Activated naive CD8-positive, alpha-beta T cell treated with anti-CD3 and anti-CD28 coated beads, Interleukin-2, amount 10 ng/mL, durations not matched to agents 7 days and 5 days (primary cell): ENCODE data around the gene PTPRN2. TPM values are rescaled to one million over a fixed set of nuclear protein-coding genes. Genes with fewer than 3 reads are reported as not detected.

Source experiments
- ATAC-seq: fragments of 150-1000 bp; cut with Tn5 transposase; one replicate; pipeline ENCODE4 v1.10.0; 2021; ENCODE audit warnings: low read depth, moderate library complexity
- POLR2A ChIA-PET: fragments of 350-600 bp; sonication (Branson Sonifier 250); formaldehyde crosslinking; loops from one replicate; lab custom pipeline; 2021; ENCODE audit warnings: antibody characterized with exemption; lab: Charles Lee
- DNase-seq: peaks from one replicate; pipeline ENCODE4 v3.0.0; 2021
- H3K27ac Mint-ChIP-seq: one replicate; pipeline ENCODE4 v1.8.0; 2022; ENCODE audit warnings: mild to moderate bottlenecking, mixed read lengths
- H3K27me3 Mint-ChIP-seq: one replicate; pipeline ENCODE4 v1.8.0; 2022; ENCODE audit warnings: mild to moderate bottlenecking, moderate library complexity, mixed read lengths
- H3K36me3 Mint-ChIP-seq: one replicate; pipeline ENCODE4 v1.8.0; 2021; ENCODE audit warnings: mild to moderate bottlenecking, mixed read lengths
- H3K4me1 Mint-ChIP-seq: one replicate; pipeline ENCODE4 v1.8.0; 2021; ENCODE audit warnings: mixed read lengths
- H3K4me3 Mint-ChIP-seq: one replicate; pipeline ENCODE4 v1.8.0; 2022; ENCODE audit warnings: mild to moderate bottlenecking, moderate library complexity, mixed read lengths
- H3K9me3 Mint-ChIP-seq: one replicate; pipeline ENCODE4 v1.8.0; 2021; ENCODE audit warnings: mixed read lengths
- total RNA-seq, 2 experiments: library from RNA; stranded (reverse); gene quantifications; one replicate each; pipeline ENCODE4 v1.2.3, GENCODE V29; 2021

The PTPRN2 gene
- total RNA-seq, 2 experiments from 2014 or later, result 4.5 to 4.9 TPM

- ATAC-seq, result no peak
- no peaks in the 10 kb centered on the region for H3K27me3 Mint-ChIP-seq
- no peaks in the 10 kb centered on the region for H3K9me3 Mint-ChIP-seq
- no peak overlapping the region for H3K27ac Mint-ChIP-seq
- no peaks in the 10 kb centered on the region for H3K36me3 Mint-ChIP-seq
- H3K4me1 Mint-ChIP-seq, result peaks cover 11% of the 10 kb centered on the region
- no peak overlapping the region for H3K4me3 Mint-ChIP-seq
- POLR2A ChIA-PET, result no interaction called here
- DNase-seq, result no peak
These were observed 925.4 kb downstream of the PTPRN2 start for GRCh38 chr7:157662110-157662791.

DNA sequence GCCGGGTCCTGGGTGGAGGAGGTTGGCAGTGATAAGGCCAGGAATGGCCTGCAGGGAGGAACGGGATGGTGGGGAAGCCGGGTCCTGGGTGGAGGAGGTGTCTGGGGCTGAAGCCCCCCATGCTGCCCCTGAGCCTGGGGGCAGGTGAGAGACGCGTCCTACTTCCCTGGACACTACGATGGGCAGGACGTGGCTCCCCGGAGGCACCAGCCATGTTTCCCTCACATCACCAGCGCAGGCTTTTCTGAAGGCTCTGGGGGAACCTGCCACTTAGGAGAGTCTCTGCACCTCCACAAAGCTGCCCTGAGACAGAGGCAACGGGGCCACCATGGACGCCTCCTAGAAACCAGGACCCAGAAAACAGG is 926.0 kb downstream of the PTPRN2 start:
- DNase-seq (no peak), ATAC-seq (no peak)
- peaks cover 11% of the 10 kb centered on the region for H3K4me1 Mint-ChIP-seq
- H3K27me3 Mint-ChIP-seq, result no peaks in the 10 kb centered on the region
- no peaks in the 10 kb centered on the region for H3K9me3 Mint-ChIP-seq
- H3K36me3 Mint-ChIP-seq, result no peaks in the 10 kb centered on the region
- H3K4me3 Mint-ChIP-seq, result no peak overlapping the region
- POLR2A ChIA-PET, result no interaction called here
- H3K27ac Mint-ChIP-seq, result no peak overlapping the region

DNA sequence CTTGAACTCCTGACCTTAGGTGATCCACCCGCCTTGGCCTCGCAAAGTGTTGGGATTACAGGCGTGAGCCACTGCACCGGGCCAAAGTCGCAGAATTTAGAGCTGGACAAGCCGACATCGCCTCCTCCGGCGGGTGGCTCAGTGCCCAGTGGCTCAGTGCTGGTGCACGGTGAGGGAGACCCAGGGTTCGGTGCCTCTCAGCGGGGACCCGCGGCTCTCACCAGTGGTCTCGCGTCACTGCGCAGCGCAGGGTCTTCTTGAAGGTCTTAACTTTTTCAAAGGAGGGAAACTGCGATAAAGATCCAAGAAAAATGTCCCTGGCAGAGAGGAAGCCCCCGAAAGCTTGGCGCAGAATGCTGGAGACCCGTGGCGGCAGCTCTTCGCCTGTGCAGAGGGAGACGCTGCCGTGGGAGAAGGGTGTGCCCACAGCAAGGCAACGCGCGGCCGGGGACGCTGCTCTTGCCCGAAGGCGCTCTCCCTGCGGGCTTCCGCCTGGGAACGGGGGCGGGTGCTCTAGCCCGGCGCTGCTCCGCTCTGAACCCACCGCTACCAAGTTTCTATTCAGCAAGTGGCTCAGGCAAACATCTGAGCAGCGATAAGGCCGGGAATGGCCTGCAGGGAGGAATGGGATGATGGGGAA is 926.5 kb downstream of the PTPRN2 start:
- H3K27ac Mint-ChIP-seq, result no peak overlapping the region
- POLR2A ChIA-PET, result no interaction called here
- no peaks in the 10 kb centered on the region for H3K36me3 Mint-ChIP-seq
- no peaks in the 10 kb centered on the region for H3K27me3 Mint-ChIP-seq
- H3K4me1 Mint-ChIP-seq, result peaks cover 11% of the 10 kb centered on the region
- no peaks in the 10 kb centered on the region for H3K9me3 Mint-ChIP-seq
- no peak overlapping the region for H3K4me3 Mint-ChIP-seq
- DNase-seq (no peak), ATAC-seq (no peak)

DNA sequence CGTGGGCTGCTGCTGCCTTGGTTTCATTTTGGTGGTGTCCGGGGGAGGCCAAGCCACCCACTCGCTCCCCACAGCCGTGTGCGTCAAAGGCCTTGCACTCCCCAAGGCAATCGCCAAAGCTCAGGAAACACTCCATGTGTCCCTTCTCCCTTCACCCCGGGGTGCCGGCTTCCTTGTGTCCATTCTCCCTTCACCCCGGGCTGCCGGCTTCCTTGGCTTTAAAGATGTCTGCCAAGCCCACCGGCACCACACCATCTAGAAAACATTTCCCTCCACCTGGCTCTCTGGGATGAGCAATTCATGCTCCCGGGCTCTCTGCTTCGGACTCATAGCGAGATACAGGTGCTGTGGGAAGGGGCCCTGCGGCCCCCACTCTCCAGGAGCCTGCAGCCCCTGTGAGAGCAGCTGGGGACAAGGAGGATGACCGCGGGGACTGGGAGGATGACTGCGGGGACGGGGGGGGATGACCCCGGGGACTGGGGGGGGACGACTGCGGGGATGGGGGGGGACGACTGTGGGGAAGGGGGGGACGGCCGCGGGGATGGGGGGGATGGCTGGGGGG is 928.7 kb downstream of the PTPRN2 start:
- Mint-ChIP-seq H3K27me3 (no peaks in the 10 kb centered on the region), H3K4me1 (peaks cover 11% of the 10 kb centered on the region), H3K36me3 (no peaks in the 10 kb centered on the region), H3K9me3 (no peaks in the 10 kb centered on the region), H3K27ac (no peak overlapping the region), H3K4me3 (no peak overlapping the region)
- DNase-seq (no peak), ATAC-seq (no peak)
- POLR2A ChIA-PET, result no interaction called here

DNA sequence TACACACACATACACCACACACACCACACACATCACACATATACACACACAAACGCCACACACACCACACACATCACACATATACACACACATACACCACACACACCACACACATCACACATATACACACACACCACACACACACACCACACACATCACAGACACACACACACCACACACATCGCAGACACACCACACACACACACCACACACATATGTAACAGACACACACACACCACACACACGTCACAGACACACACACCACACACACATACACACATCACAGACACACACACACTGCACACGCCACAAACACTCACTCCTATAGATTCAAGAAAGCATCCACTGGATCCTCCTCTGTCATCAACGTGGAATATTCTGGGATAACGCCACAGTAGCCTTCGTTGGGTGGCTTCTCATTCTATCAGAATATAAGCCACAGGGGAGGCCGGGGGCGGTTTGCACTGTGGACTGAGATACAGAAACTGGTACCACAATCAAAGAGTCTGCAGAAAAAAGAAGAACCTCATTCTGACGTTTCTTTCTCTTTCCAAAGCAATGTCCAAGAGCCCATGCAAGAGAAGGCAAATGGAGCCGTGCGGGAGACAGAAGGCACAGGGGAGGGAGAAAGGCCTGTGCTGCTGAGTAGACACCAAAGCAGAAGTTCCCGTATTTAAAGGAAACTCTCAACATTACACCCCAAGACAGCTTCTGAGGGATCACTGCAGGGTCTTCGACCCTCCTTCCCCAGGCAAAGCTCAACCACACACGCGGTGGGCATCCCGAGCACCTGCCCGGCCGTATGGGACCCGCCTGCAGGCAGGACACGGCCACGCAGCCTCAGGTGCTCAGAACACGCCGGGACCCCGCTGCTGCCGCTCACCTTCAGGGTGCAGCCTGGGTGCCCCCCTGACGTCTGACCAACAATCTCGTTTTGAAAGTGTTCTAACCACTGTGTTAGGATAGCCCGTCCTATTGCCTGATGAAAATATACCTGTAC is 929.6 kb downstream of the PTPRN2 start:
- H3K9me3 Mint-ChIP-seq, result no peaks in the 10 kb centered on the region
- peaks cover 11% of the 10 kb centered on the region for H3K4me1 Mint-ChIP-seq
- ATAC-seq, result no peak
- H3K27ac Mint-ChIP-seq, result no peak overlapping the region
- H3K27me3 Mint-ChIP-seq, result no peaks in the 10 kb centered on the region
- POLR2A ChIA-PET, result no interaction called here
- H3K36me3 Mint-ChIP-seq, result no peaks in the 10 kb centered on the region
- no peak overlapping the region for H3K4me3 Mint-ChIP-seq
- DNase-seq, result no peak

- POLR2A ChIA-PET, result no interaction called here
- H3K27ac Mint-ChIP-seq, result no peak overlapping the region
- H3K27me3 Mint-ChIP-seq, result no peaks in the 10 kb centered on the region
- no peaks in the 10 kb centered on the region for H3K36me3 Mint-ChIP-seq
- no peak overlapping the region for H3K4me3 Mint-ChIP-seq
- no peak for DNase-seq
- no peaks in the 10 kb centered on the region for H3K9me3 Mint-ChIP-seq
- no peak for ATAC-seq
- peaks cover 11% of the 10 kb centered on the region for H3K4me1 Mint-ChIP-seq
These were observed 931.3 kb downstream of the PTPRN2 start for GRCh38 chr7:157656195-157656769.

DNA sequence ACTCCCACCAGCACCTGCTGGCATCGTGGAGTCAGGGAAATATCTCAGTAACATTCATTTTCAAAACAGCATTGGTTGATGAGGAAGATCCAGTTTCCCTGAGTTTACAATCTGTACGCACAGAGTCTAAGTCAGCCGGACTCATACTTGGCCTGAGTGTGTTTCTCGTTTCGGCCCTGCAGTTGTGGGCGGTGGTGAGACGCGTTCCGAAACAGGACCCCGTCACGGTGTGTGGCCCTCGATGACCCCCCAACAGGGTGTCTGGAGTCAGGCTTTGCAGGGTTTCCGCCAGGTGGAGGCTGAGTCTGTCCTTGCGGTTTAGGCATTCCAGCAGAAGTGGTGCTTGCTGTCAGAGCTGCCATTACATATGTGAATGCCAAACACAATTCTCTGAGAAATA is 933.3 kb downstream of the PTPRN2 start:
- H3K9me3 Mint-ChIP-seq, result no peaks in the 10 kb centered on the region
- no peaks in the 10 kb centered on the region for H3K36me3 Mint-ChIP-seq
- DNase-seq (no peak), ATAC-seq (no peak)
- H3K4me3 Mint-ChIP-seq, result no peak overlapping the region
- H3K27me3 Mint-ChIP-seq, result no peaks in the 10 kb centered on the region
- no peak overlapping the region for H3K27ac Mint-ChIP-seq
- POLR2A ChIA-PET, result no interaction called here
- peaks cover 3% of the 10 kb centered on the region for H3K4me1 Mint-ChIP-seq

GRCh38 chr7:157653827-157654207 is 933.8 kb downstream of the PTPRN2 start:
- POLR2A ChIA-PET, result no interaction called here
- ATAC-seq, result no peak
- H3K9me3 Mint-ChIP-seq, result no peaks in the 10 kb centered on the region

DNA sequence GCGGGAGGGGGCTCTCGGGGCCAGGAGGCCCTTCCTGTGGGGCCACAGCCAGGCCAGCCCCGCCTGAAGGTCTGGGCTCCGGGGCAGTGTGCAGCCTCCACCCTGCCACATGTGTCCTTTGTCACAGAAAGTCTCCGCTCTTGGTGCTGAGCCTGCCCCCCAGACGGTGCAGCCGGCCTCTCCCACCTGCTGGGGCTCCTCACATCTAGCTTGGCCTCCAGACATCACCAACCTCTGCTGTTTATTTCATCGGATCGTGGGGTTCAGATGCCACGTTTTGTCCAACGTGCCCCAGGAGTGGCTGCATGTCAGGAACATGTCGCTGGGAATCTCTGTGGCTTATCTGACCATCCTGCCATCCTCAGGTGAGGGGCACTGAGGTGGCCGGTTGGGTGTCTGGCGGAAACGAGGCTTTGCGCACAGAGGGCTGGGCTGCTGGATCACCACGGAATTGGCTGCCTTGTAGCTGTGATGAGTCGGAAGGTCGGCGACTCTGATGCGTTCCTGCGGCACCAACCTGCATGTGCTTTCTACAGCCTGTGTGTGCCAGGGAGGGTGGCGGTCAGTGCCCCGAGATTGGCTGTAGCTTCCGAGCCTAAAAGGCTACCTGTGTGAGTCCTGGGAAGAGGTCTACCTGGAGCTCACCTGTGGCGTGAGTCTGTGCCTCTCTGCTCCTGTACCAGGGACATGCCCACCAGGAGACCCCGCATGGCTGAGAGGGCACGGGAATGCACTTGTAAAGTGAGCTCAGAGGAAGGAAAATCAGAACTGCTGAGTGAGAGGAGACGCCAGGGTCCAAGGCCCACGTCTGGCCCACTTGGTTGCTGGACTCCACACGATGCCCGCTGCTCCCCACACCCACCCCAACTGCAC is 934.4 kb downstream of the PTPRN2 start:
- ATAC-seq (no peak), DNase-seq (peak; percentile 22)
- Mint-ChIP-seq H3K27me3 (no peaks in the 10 kb centered on the region), H3K27ac (no peak overlapping the region), H3K36me3 (no peaks in the 10 kb centered on the region), H3K4me1 (no peaks in the 10 kb centered on the region), H3K4me3 (no peak overlapping the region), H3K9me3 (no peaks in the 10 kb centered on the region)
- POLR2A ChIA-PET, result no interaction called here

More at GRCh38 chr7:157653827-157654207, 933.8 kb downstream of the PTPRN2 start:
- no peak for DNase-seq
- peaks cover 3% of the 10 kb centered on the region for H3K4me1 Mint-ChIP-seq
- H3K27ac Mint-ChIP-seq, result no peak overlapping the region
- no peaks in the 10 kb centered on the region for H3K27me3 Mint-ChIP-seq
- no peak overlapping the region for H3K4me3 Mint-ChIP-seq
- H3K36me3 Mint-ChIP-seq, result no peaks in the 10 kb centered on the region

DNA sequence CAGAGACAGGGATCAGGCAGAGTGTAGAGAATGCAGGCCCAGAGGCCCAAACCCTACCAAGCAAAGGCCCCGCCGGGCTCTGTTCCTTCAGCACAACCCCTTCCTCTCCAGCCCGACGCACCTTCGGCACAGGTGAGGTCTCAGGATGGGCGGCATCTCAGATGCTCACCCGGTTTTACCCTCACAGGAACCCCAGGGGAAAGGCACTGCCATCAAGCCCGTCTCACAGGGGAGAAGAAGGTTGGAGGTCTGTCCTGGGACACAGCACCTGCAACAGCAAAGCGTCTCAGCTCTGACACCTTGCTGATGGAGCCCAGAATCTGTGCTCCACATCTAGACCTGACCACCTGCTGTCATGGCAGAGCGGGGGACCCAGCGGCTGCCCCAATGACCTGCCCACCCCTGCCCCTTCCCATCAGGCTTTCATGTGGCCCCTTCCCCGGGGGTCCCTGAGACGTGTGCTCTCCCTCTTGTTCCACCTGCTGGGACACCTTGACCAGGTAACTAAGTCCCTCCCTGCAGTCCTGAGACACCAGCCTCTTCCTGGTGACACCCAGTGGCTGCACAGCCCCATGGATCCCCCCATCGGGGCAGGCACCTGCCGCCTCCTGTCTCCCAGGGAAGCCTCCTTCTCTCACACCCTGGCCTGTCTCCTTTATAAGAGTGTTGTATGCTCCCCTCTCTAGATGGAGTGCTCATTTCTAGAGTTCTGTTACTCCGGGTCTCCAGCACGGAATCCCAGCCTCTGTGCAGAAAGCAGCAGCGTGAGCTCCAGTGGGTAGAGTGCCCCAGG is 935.3 kb downstream of the PTPRN2 start:
- no peaks in the 10 kb centered on the region for H3K36me3 Mint-ChIP-seq
- H3K27me3 Mint-ChIP-seq, result no peaks in the 10 kb centered on the region
- H3K4me1 Mint-ChIP-seq, result no peaks in the 10 kb centered on the region
- peak; percentile 22 for DNase-seq
- no peak overlapping the region for H3K27ac Mint-ChIP-seq
- no peak overlapping the region for H3K4me3 Mint-ChIP-seq
- ATAC-seq, result no peak
- H3K9me3 Mint-ChIP-seq, result no peaks in the 10 kb centered on the region
- POLR2A ChIA-PET, result no interaction called here

DNA sequence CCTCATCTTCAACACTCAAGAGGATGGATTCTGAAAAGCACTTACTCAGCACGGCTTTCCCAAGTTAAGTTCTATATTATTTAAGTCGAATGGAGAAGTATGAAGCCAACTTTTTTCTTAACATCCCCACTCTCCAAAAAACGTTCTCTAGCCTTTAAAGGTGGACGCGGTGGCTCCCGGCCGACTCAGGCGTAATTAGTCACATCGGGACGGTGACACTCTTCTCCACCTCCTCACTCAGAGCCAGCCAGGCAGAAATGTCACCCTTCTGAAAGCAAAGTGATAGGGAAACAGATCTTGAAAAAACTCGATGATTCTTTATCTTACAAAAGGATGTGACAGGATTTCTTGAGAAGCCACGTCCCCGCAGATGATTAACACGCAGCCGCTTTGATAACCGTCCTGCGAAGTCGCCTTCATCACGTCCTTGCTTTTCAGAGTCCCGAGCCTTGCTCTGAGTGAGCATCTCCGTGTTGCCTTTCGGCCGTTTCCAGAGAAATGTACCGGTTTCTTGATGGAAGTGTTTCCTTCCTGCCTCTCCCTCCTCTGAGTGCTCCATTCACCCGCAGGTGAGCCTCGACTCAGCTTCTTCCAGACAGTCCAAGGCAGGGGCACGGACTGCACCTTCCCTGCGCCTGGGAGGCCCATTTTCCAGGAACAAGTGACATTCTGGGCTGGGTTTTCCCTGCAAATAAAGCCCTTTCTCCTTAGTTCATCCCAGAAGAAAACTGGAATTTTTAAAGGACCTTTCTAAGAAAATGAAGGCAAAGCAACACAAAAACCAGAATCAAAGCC is 936.1 kb downstream of the PTPRN2 start:
- H3K9me3 Mint-ChIP-seq, result no peaks in the 10 kb centered on the region
- H3K36me3 Mint-ChIP-seq, result no peaks in the 10 kb centered on the region
- no peak overlapping the region for H3K4me3 Mint-ChIP-seq
- POLR2A ChIA-PET, result no interaction called here
- H3K4me1 Mint-ChIP-seq, result no peaks in the 10 kb centered on the region
- no peak overlapping the region for H3K27ac Mint-ChIP-seq
- no peaks in the 10 kb centered on the region for H3K27me3 Mint-ChIP-seq
- peak; percentile 10 for DNase-seq
- no peak for ATAC-seq
